DMS79 (cell line): ENCODE data around the gene CDX1.

Experiments used
- DNase-seq: peaks from one replicate; lab custom pipeline; 2025; lab: John Stamatoyannopoulos, UW

CDX1 gene

DNA sequence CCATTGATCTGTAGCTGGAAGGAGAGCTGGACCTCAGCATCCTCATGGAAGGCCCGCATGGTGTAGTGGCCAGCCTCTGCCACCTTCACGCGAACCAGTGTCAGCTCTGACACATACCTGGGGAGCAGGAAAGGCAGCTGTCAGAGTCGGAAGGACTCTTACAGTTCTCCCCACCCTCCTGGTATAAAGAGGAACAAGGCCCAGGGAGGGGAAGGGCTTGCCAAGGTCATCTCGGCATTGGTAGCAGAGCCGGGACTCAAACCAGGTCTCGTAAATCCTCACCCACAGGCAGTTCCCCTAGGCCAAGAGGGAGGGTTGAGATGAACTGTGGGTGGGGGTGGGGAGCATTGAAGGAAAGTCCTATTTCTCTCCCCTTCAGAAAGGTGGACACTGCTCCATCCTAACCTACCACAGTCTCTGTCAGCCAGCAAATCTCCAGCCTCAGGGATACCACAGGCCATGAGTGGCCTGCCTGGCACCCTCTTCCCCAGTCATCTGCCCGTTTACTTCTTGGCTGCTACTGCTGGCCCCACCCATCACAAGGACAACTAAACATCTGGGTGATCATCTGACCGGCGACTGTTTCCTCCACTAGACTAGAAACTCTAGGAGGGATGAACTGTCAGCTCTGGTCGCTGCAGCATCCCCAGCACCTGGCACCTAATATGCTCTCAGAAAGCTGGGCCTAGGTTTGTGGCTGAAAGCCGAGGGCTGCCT lies 34.4 kb upstream of the CDX1 start:
- DNase-seq, result no peak

DNA sequence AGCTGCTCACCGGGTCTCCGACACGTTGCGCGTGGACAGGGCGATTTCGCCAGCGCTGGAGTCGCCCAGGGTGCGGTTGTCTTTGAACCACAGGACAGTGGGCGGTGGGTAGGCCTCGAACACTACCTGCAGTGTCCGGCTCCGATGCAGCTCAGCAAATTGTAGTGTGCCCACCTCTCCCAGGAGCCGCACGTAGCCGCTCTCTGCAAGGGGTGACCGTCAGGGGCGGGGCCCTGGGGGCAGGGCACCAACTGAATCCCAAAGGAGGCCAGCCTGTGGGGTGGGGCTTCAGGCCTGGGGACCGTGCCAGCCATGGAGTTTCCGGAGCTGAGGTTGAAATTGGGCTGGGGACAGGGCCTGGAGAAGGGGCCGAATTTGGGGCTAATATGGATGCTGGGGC lies 33.8 kb upstream of the CDX1 start:
- DNase-seq, result no peak

DNA sequence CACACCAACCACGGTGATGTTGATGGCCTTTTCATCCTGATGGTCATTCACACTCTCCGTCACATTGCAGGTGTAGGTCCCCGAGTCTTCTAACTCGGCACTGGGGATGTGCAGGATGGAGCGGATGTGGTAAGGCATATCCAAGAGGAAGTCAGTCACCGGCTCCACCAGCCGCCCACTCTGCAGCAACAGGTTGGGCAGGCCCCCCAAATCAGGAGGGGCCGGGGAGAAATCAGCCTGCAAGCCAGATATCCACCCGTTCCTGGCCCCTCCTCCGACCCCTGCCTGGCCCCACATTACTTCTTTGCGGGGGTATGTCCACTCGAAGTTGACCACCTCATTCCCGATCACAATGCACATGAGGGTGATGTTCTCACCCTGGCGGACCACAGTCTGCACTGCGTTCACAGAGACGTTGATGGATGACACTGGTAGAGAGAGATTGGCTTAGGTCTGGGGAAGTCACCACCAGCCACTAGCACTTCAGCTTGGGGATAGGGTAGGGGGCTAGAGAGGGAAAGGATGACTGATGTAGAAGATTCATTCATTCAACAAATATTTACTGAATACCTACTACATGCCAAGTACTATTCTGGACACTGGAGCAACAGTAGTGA lies 32.9 kb upstream of the CDX1 start:
- no peak for DNase-seq

DNA sequence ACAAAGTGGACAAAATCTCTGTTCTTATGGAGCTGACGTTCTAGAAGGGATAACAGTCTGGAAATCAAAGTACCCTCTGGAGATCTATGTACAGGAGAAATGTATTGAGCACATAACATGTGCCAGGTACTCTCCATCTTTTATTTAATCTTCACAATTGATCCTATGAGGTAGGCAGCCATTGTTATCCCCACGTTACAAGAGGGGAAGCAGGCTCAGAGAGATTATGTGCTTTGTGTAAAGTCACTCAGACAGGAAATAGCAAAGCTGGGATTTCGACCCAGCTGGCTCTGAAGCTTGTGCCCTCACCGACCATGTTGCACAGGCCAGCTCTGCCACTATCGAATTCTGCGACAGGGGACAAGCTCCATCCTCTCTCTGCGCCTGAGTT lies 32.4 kb upstream of the CDX1 start:
- no peak for DNase-seq

DNA sequence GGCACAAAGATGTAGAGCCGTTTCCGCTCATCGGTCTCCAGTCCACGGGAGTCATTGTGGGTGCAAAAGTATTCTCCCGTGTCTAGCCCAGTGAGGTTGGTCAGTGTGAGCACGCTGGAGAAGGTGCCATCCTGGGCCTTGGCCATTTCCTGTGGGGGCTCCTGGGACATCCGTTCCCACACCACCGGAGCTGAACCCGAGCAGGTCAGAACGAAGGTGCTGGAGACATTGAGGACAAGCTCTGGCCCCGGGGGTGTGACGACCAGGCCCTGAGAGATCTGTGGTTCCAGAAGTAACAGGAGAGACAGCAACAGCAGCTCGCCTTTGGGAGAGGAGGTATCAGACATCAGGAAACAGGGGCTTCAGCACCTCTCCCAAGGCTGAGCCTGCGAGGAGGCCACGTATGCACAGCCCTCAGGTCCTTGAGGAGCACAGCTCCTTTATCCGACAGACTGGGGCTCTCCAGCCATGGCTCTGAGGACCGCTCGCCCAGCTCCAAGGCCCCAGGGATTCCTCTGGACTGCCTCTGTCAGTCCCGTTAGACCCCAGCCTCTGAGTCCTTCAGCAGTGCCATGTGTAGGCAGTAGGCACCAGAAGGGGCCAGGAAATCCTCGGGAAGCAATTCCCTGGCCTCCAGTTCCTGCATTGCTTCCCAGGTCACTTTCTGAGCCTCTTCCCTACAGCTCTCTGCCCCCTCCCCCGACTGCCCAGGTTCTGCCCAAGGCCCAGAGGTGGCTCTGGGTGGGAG lies 30.8 kb upstream of the CDX1 start:
- no peak for DNase-seq

DNA sequence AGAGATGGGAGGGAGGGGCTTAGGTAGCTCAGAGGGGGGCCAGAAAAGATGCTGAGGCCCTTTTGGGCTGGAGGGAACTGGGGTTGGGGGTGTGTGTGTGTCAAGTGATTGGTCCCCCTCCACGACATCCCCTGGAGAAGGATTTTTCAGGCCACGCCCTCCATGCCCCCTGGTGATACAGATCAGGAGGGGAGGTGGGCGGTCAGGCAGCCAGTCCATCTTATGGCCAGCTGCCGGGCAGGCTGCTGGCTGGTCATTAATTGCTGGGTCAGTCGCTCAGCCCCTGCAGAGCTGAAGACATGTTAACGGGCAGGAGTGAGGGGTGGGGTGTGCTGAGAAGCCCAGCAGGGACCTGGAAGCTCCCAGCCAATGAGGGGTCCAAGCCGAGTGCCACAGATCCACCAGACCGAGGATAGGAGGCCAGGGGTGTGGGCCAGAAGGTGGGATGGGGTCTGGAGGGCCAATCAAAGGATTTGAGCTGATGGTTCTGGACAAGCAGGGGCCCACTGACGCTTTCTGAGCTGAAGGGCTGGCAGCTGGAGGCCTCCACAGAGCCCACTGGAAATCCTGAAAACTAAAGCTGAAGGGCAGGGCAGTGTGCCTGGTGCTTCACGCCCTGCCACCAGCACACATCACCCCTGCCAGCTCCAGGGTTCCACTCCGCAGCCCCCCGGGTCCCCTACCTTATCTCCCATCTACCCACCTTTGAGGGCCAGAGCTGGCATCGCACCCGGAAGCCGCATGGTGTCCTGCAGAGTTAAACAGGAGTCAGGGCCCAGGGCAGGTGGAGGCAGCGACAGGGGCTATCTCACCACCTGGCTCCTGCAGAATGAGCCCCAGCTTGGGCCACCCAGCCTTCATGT lies 30.0 kb upstream of the CDX1 start:
- DNase-seq, result no peak

DNA sequence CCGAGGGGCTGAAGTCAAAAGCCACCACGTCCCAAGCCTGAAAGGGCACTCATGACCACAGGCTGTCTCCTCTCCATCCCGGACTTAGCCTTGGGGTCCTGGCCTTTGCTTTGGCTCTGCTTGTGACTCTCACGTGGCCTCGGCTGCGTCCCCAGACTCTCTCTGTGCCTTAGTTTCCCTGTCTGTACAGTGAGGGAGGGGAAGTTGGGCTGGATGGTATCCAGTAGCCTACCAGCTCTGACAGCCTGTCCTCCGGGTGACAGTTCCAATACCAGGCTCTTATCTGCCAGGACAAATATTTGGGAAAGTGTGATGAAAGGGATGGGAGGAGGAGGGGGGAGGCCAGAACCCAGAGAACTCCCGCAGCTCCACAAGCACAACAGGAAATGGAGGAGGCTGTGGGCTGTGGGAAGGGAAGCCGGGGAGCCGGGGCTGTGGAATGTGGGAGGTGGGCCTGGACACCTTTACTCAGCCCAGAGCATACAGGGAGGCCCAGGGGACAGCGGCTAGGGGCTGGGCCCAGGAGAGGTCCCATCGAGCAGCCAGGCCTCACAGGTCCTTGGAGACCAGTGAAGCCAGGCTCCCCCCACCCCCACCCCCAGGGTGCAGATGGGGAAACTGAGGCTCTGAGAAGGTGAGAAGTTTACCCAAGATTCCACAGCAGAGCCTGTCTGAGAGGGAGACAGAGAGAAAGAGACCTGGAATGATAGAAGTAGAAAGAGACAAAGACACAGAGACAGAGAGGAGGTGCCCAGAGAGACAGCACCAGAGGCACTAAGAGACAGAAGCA lies 29.2 kb upstream of the CDX1 start:
- no peak for DNase-seq

DNA sequence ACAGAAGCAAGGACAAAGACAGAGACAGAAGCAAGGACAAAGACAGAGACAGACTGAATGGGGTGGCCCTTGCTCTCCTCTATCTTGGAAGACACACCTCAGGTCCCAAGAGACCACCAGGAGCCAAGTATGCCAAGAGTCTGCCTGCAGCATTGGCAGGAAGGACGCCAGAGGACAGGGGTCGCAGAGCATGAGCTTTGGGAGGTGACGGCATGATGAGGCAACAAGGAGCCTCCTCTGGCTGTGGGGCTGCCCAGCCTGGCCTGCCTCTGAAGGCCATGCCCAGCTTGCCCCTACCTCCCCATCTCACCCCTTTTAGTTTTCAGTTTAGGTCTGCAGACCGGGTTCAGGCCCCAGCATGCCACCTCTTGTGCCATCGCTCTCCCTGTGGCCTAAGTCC lies 28.6 kb upstream of the CDX1 start:
- no peak for DNase-seq

DNA sequence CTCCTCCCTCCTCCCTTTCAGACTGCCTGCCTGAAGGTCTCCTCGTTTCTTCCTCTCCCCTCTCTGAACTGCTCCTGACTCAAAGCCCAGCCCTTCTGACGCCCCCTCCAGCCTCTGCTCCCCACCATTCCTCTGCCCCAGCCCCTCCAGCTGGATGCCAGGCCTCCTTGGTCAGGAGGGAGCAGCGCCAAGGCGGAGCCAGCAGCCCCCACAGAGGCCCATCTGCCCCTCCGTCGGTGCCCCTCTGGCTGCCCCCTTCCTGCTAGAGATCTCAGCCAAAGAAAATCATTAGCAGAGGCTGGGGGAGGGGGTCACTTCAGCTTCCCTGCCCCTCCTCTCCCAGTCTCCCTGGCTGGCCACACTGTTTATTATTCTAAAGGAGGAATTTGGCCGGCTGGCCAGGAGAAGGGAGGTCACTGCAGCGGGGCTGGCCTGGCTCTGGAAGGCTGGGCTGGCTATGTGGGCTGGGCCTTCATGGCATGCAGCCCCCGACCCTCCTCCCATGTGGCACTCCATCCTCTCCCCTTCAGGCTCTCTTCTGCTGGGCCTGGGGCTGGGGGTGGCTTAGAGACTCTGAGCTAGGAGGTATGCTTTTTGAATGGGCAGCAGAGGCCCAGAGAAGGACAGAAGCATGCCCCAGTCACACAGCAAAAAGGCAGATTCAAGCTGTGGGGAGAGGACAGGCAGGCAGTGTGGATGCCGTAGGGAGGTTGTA lies 27.9 kb upstream of the CDX1 start:
- DNase-seq, result no peak

DNA sequence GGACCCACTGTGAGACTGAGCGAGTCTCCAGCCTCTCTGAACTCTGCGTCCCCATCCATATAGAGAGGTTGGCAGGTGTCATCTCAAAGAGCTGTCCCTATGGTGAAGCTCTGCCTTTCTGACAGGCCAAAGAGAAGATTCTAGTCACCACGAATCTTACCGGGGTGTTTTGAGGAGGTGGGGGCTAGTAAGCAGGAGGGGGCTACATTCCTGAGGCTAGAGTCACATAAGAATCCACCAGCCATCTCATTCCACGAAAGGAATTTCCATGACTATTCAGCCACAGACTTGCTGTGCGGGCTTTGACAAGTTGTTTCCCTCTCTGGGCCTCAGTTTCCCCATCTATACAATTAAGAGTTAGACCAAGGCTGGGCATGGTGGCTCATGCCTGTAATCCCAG lies 27.2 kb upstream of the CDX1 start:
- DNase-seq, result no peak

DNA sequence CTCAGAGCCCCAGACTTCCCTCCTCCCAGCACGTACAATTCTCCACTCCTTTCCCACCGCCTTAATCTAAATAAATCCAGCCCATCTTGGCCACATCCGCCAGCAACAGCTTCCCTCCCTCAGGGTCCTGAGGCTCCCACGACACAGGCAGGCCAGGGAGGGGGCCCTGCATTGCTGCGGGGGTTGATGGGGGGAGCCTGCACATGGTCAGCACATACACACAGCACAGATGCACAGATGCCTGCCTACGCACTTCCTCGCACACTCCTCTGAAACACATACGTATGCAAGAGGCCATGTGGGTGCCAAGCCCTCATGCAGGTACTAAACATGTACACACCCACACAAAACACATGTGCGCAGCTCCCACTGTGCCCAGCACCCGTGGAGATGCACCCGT lies 25.7 kb upstream of the CDX1 start:
- DNase-seq, result no peak

DNA sequence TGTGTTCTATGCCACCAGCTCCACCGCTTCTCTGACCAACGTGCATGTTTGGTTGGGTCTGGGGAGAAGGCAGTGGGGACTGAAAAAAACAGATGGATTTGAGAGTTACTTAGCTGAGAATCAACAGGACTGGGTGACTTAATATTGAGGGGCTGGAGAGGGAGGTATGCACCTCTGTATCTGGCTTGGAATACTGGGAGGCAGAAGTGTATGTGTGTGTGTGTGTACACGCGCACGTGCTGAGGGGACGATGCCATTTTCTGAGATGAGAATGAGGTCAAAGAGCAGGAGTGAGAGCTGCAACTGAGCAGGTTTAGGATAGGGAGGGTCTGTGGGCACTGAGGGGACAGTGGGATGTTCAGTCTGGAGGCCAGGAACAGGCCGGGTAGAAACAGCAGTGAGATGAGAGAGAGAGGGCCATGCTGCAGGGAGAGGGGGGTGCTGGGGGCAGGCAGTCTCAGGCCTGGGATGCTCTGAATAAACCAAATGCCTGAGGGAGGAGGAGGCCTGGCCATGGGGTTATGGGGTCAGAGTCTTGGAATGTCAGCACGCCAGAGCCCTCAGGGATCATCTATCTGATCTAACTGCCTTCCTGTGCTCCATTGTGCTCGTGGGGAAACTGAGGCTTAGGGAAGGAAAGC lies 24.9 kb upstream of the CDX1 start:
- no peak for DNase-seq

DNA sequence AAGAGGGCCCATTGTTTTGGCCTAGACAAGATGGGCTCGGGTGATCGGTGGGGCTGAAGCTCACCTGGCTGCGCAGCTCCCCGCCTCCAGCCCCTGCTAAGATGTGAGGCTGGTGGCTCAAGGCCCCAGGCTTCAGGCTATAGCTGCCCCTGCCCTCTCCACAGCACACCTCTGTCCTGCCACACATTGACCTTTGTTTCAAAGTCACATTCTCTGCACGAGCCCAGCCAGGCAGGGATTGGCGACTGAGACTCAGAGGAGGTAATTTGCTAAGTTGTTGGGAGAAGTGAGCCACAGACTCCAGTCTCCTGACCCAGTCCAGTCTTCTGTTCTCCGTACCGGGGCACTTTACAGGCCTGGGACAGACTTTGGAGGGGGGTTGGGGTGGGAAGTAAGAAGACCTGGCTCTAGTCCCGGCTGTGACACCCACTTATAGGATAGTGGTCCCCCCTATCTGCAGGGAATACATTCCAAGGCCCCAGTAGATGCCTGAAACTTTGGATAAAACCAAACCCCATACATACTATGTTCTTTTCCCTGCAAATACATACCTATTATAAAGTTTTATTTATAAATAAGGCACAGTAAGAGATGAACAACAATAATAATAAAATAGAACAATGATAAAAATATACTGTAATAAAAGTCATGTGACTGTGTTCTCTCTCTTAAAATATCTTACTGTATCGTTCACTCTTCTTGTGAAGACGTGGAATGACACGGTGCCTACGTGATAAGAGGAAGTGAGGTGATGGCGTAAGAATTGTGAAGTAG lies 24.2 kb upstream of the CDX1 start:
- DNase-seq, result no peak

DNA sequence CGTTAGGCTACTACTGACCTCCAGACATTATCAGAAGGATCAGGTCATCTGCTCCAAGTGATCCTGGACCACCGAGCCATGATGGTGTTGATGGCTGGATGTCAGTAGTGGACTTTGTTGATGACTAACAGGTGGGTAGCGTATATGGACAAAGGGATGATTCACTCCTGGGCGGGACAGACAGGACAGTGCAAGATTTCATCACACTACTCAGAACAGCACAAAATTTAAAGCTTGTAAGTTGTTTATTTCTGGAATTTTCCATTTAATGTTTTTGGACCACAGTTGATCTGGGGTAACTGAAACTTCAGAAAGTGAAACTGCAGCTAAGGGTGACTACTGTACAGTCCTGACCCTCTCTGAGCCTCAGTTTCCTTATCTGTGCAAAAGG lies 23.6 kb upstream of the CDX1 start:
- no peak for DNase-seq

DNA sequence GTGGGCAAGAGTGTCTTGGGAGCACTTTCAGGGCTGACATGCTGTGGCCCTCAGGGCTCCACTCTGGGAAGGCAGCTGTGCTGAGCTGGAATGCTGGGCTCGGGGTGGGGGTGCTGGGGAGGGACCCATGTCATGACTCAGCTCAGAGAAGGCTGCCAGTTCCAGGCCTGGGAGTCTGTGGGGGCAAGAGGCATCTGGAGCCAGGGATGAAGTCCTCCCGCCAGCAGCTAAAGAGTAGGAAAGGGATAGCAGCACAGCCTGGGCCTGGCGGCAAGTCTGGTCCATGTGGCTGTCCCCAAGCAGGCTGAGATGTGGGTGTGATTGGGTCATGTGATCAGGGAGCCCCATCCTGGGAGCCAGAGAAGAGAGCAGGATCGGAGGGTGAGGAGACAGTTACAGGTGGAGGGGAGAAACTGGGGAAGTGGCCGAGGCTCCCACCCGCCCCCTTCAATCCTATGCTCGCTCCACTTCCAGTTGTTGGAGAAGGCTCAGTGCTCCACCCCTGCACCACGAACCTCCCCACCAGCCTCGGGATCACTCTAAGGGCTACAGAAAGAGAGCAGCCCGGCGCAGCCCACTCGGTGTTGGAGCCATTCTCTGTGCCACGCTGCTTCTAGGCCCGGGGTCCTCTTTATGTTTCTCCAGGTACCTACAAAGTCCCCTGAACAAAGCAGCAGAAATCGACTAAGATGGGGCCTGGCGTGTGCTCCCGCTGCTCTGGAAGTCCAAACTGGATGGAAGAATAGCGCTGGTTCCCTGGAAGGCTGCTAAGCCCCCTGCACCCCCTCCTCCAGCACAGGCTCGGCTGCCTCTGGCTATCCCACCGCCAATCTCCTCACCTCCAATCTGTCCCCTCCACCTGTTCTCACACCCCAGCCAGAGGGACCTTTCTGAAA lies 23.0 kb upstream of the CDX1 start:
- no peak for DNase-seq

DNA sequence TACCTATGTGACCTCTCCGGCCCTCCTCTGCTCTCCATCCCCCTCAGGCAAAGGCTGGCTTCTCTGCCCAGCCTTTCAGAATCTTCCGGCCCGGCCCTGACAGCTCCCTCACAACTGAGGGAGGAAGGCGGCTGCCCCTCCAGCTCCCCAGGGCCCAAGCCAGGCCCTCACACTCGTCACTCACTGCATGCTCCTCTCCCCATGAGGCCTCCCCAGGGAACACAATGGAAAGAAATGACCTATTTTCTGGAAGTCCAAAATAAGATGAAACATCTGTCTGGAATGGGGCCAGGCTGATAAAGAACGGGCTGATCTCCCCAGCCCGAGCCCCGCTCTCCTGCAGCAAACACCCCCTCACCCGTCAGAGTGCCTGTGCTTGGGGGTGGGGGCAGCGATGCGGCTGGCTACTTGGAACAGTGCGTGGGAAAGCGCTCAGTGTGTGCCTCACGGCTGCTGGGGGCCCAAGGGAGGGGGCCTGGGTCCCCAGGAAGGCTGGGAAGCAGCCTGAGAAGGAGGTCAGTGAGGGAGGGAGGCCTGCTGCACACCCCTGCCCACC lies 22.3 kb upstream of the CDX1 start:
- no peak for DNase-seq

DNA sequence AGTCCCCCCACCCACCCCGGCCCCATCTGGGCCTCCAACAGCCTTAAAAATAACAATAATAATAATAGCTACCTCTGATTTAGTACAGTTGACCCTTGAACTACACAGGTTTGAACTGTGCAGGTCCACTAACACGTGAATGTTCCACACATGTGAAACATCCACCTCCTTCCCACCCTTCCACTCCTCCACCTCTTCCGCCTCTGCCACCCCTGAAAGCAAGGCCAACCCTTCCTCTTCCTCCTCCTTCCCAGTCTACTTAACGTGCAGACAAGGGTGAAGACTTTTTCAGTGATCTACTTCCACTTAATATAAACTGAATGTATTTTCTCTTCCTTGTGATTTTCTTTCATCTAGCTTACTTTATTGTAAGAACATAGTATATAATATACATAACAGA lies 21.7 kb upstream of the CDX1 start:
- DNase-seq, result no peak

DNA sequence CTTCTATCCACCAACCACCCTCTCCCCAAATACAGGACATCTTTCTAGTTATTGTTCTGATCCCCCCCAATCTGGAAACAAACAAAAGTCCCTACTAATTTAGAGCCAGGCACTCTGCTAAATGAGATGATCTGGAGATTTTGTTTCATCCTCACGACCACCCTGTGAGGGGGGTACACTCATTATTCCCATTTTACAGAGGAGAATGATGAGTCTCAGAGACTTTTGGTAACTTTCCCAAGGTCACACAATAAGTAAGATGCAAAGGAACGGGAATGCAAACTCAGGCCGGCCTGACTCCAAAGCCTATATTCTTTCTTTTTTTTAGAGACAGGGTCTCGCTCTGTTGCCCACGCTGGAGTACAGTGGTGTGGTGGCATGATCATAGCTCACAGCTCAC lies 20.3 kb upstream of the CDX1 start:
- no peak for DNase-seq
